SU-DHL-6 (cell line): ENCODE results near the gene AFG3L2.

Experiments used
- H2AFZ ChIP-seq: fragments of 200-600 bp; sonication (generic); 2 replicates; pipeline ENCODE4 v1.6.1; 2014; ENCODE audit warnings: low read depth, mild to moderate bottlenecking, moderate library complexity, mixed read lengths, antibody characterized with exemption, low read length; ENCODE audit not compliant: severe bottlenecking
- H3F3A ChIP-seq: fragments of 200-600 bp; shearing (Covaris generic); 2 replicates; pipeline ENCODE4 v1.6.0; 2016; ENCODE audit warnings: antibody characterized with exemption, mild to moderate bottlenecking; ENCODE audit not compliant: insufficient read depth
- H3K27ac ChIP-seq: fragments of 200-600 bp; sonication (generic); 2 replicates; pipeline ENCODE4 v1.5.1; 2016; ENCODE audit warnings: low read depth, mild to moderate bottlenecking, low read length, moderate library complexity, mixed read lengths
- H3K27me3 ChIP-seq: fragments of 200-600 bp; sonication (generic), shearing (Covaris generic); 2 replicates; pipeline ENCODE4 v1.6.0; 2014; ENCODE audit warnings: mild to moderate bottlenecking, low read length
- H3K36me3 ChIP-seq: fragments of 200-600 bp; sonication (generic); 2 replicates; pipeline ENCODE4 v1.6.1; 2014; ENCODE audit warnings: mild to moderate bottlenecking, low read length, mixed read lengths
- H3K4me2 ChIP-seq: fragments of 300-600, 200-600 bp; shearing (Covaris generic), sonication (generic); 2 replicates; pipeline ENCODE4 v1.6.0; 2014; ENCODE audit warnings: low read length, low read depth, mild to moderate bottlenecking; ENCODE audit not compliant: poor library complexity, severe bottlenecking
- H3K4me3 ChIP-seq: fragments of 200-600 bp; sonication (generic); 2 replicates; pipeline ENCODE4 v1.5.1; 2014; ENCODE audit warnings: antibody characterized with exemption, low read length, mild to moderate bottlenecking, mixed read lengths; ENCODE audit not compliant: insufficient read depth, poor library complexity, severe bottlenecking
- H3K79me2 ChIP-seq: fragments of 200-600 bp; sonication (generic); 2 replicates; pipeline ENCODE4 v1.6.1; 2014; ENCODE audit warnings: mild to moderate bottlenecking, low read length, moderate library complexity; ENCODE audit not compliant: insufficient read depth
- H3K9ac ChIP-seq: fragments of 200-600 bp; sonication (generic); 2 replicates; pipeline ENCODE4 v1.7.0; 2014; ENCODE audit warnings: mild to moderate bottlenecking, low read length
- H3K9me2 ChIP-seq: fragments of 200-600 bp; sonication (generic); replicated peaks from 2 replicates; pipeline ENCODE4 v1.6.1; 2014; ENCODE audit warnings: low read length; ENCODE audit not compliant: insufficient read depth
- H3K9me3 ChIP-seq: fragments of 200-600 bp; sonication (generic); 2 replicates; pipeline ENCODE4 v1.6.1; 2014; ENCODE audit warnings: low read length, mixed read lengths; ENCODE audit not compliant: insufficient read depth
- H4K20me1 ChIP-seq: fragments of 200-600 bp; sonication (generic); 2 replicates; pipeline ENCODE4 v1.6.1; 2014; ENCODE audit warnings: low read depth, mild to moderate bottlenecking, antibody characterized with exemption, low read length, moderate library complexity, mixed read lengths
- EZH2phosphoT487 ChIP-seq: fragments of 200-600 bp; sonication (generic), shearing (Covaris generic); conservative IDR thresholded peaks from 2 replicates; pipeline ENCODE4 v1.6.1; 2018; ENCODE audit warnings: mild to moderate bottlenecking, antibody characterized with exemption, low read length, moderate library complexity, mixed read lengths
- TF ChIP-seq, protein P1 (sequence below): fragments of 200-600 bp; sonication (generic); IDR thresholded peaks from one replicate; pipeline ENCODE4 v1.5.1; 2017; ENCODE audit warnings: antibody characterized with exemption, mild to moderate bottlenecking, low read length, moderate library complexity; ENCODE audit not compliant: insufficient read depth, poor library complexity, severe bottlenecking

AFG3L2 gene

DNA sequence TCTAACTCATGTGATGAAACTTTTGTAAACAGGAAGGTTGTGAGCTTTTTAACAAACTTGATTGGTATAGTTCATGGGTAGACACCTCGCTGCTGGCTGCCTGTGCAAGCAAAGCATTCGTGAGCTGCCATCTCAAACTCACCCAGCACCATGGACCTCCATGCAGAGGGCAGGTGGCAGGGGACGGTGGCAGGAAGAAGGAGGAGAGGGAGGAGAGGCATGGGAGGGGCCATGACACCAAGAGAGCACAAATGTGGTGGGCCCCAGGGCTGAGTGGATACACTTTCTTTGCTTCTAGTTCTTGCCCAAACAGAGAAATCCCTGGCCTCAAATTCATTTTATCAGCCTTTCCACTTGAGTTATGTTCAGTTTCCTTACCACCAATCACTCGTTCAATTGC lies 29.1 kb downstream of the AFG3L2 start:
- Histone ChIP-seq H3K9ac (no peak overlapping the region), H2AFZ (no peak overlapping the region), H3K27me3 (no peaks in the 10 kb centered on the region), H3K27ac (no peak overlapping the region), H3K79me2 (no peaks in the 10 kb centered on the region), H3K4me2 (no peak overlapping the region), H3K4me3 (no peak overlapping the region), H4K20me1 (no peaks in the 10 kb centered on the region), H3K9me3 (no peaks in the 10 kb centered on the region), H3K36me3 (peaks cover 15% of the 10 kb centered on the region; the same call in 1 of the 2 replicates), H3K9me2 (no peaks in the 10 kb centered on the region), H3F3A (no peaks in the 10 kb centered on the region)
- TF ChIP-seq, protein P1, sequence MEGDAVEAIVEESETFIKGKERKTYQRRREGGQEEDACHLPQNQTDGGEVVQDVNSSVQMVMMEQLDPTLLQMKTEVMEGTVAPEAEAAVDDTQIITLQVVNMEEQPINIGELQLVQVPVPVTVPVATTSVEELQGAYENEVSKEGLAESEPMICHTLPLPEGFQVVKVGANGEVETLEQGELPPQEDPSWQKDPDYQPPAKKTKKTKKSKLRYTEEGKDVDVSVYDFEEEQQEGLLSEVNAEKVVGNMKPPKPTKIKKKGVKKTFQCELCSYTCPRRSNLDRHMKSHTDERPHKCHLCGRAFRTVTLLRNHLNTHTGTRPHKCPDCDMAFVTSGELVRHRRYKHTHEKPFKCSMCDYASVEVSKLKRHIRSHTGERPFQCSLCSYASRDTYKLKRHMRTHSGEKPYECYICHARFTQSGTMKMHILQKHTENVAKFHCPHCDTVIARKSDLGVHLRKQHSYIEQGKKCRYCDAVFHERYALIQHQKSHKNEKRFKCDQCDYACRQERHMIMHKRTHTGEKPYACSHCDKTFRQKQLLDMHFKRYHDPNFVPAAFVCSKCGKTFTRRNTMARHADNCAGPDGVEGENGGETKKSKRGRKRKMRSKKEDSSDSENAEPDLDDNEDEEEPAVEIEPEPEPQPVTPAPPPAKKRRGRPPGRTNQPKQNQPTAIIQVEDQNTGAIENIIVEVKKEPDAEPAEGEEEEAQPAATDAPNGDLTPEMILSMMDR: no peak
- no peak for TF ChIP-seq EZH2phosphoT487

DNA sequence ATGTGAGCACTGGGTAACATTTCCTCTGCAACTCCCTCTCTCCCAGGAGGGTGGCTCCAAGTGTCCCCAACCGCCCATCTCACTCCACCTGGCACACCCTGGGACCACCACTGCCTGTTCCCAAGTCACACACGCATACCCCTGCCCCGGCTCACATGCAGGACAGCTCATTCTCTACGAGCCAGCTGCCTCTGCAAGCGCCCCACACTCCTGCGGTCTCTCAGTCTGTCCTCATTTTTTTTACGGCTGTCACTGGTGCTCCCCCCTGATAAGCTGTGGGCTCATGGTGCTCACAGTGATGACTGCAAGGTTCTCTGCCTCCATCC lies 30.8 kb downstream of the AFG3L2 start:
- no peak overlapping the region for H3K27ac ChIP-seq
- no peaks in the 10 kb centered on the region for H3K9me3 ChIP-seq
- H2AFZ ChIP-seq: no peak overlapping the region
- no peak overlapping the region for H3K4me2 ChIP-seq
- H4K20me1 ChIP-seq: no peaks in the 10 kb centered on the region
- H3K36me3 ChIP-seq: peaks cover 11% of the 10 kb centered on the region; the same call in 1 of the 2 replicates
- H3K4me3 ChIP-seq: no peak overlapping the region
- H3K27me3 ChIP-seq: no peaks in the 10 kb centered on the region
- TF ChIP-seq, protein P1: no peak
- TF ChIP-seq EZH2phosphoT487: no peak
- no peaks in the 10 kb centered on the region for H3K79me2 ChIP-seq
- H3K9me2 ChIP-seq: no peaks in the 10 kb centered on the region
- no peaks in the 10 kb centered on the region for H3F3A ChIP-seq
- no peak overlapping the region for H3K9ac ChIP-seq

DNA sequence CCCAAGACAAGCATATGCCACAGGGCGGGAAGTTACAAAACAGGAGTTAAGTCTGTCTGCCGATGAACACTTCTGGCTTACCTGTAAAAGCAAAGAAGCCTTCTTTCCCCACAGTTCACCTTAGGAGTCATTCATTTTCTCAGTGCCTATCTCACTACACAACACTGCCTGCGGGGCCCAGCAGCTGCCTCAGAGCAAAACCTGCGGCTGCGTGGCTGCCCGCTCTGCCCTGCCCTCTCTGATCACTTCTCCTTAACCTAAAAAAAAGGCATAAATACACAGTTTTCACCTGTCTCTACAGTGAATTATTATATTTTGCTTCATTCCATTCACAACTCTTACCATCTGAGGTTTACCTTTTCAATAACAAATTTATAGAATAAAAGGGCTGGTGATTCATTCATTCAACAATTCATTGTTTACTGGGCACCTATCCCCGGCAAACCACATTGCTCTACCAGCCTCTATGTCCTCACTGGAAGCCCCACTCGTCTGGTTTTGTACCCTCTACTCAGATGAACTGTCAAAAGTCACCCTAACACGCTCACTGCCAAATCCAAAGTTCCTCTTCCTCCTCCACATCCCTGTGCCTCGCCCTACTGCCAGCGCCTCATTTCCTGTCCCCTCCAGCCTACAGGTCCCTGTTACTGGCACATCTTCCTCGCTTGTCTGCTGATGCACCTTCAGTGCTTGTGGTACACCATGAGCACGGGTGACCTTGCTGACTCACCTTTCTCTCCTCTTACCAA lies 31.4 kb downstream of the AFG3L2 start:
- no peak overlapping the region for H3K9ac ChIP-seq
- no peak overlapping the region for H3K27ac ChIP-seq
- H3K79me2 ChIP-seq: no peaks in the 10 kb centered on the region
- H3K27me3 ChIP-seq: no peaks in the 10 kb centered on the region
- H4K20me1 ChIP-seq: no peaks in the 10 kb centered on the region
- H3K4me3 ChIP-seq: no peak overlapping the region
- H3K4me2 ChIP-seq: no peak overlapping the region
- no peak for TF ChIP-seq EZH2phosphoT487
- TF ChIP-seq, protein P1: no peak
- H3K36me3 ChIP-seq: peaks cover 11% of the 10 kb centered on the region; the same call in 1 of the 2 replicates
- no peak overlapping the region for H2AFZ ChIP-seq
- H3K9me2 ChIP-seq: no peaks in the 10 kb centered on the region
- no peaks in the 10 kb centered on the region for H3F3A ChIP-seq
- H3K9me3 ChIP-seq: no peaks in the 10 kb centered on the region
